ENCODE results near the gene NYNRIN.
"Not testable (repeated sequence)": the region's sequence is repeated elsewhere in the genome, so short reads cannot be mapped to it uniquely, and the experiment has no call there.

The NYNRIN gene

GRCh38 chr14:24369463-24369862 lies 29.3 kb upstream of the NYNRIN start:
- no peak overlapping the region for H3K9ac ChIP-seq (ENCODE audit: low read depth in 1 of 2, low read length in 2 of 2)
- peak overlapping the region; percentile 50 for H3K27ac ChIP-seq (ENCODE audit: low read depth, low read length)
- no peaks in the 10 kb centered on the region for H3K27me3 ChIP-seq (ENCODE audit: control insufficient read depth in 1 of 2, insufficient read depth in 2 of 2, low read length in 2 of 2)
- H3K4me3 ChIP-seq (ENCODE audit: low read depth in 1 of 2, low read length in 2 of 2): no peak overlapping the region
- H3K36me3 ChIP-seq (ENCODE audit: control insufficient read depth in 1 of 2, insufficient read depth in 2 of 2, low read length in 2 of 2): no peaks in the 10 kb centered on the region
- H3K9me3 ChIP-seq (ENCODE audit: control insufficient read depth in 1 of 2, low read length in 2 of 2): no peaks in the 10 kb centered on the region
- H3K4me1 ChIP-seq (ENCODE audit: control insufficient read depth in 1 of 2, insufficient read depth in 2 of 2, low read length in 2 of 2): peaks cover 12 to 16% of the 10 kb centered on the region in 2 donors

- Histone ChIP-seq H3K9ac (ENCODE audit: low read depth in 1 of 2, low read length in 2 of 2) (no peak overlapping the region), H3K9me3 (ENCODE audit: control insufficient read depth in 1 of 2, low read length in 2 of 2) (no peaks in the 10 kb centered on the region), H3K27me3 (ENCODE audit: control insufficient read depth in 1 of 2, insufficient read depth in 2 of 2, low read length in 2 of 2) (no peaks in the 10 kb centered on the region), H3K27ac (ENCODE audit: low read depth, low read length) (no peak overlapping the region), H3K4me3 (ENCODE audit: low read depth in 1 of 2, low read length in 2 of 2) (no peak overlapping the region), H3K36me3 (ENCODE audit: control insufficient read depth in 1 of 2, insufficient read depth in 2 of 2, low read length in 2 of 2) (no peaks in the 10 kb centered on the region), H3K4me1 (ENCODE audit: control insufficient read depth in 1 of 2, insufficient read depth in 2 of 2, low read length in 2 of 2) (peaks cover 11 to 16% of the 10 kb centered on the region in 2 donors)
Observed at GRCh38 chr14:24369907-24370687, 28.7 kb upstream of the NYNRIN start.

- Histone ChIP-seq H3K4me1 (ENCODE audit: control insufficient read depth in 1 of 2, insufficient read depth in 2 of 2, low read length in 2 of 2) (peaks cover 6 to 11% of the 10 kb centered on the region in 2 donors), H3K9me3 (ENCODE audit: control insufficient read depth in 1 of 2, low read length in 2 of 2) (no peaks in the 10 kb centered on the region), H3K27me3 (ENCODE audit: control insufficient read depth in 1 of 2, insufficient read depth in 2 of 2, low read length in 2 of 2) (no peaks in the 10 kb centered on the region), H3K4me3 (ENCODE audit: low read depth in 1 of 2, low read length in 2 of 2) (no peak overlapping the region), H3K9ac (ENCODE audit: low read depth in 1 of 2, low read length in 2 of 2) (no peak overlapping the region), H3K36me3 (ENCODE audit: control insufficient read depth in 1 of 2, insufficient read depth in 2 of 2, low read length in 2 of 2) (no peaks in the 10 kb centered on the region), H3K27ac (ENCODE audit: low read depth, low read length) (no peak overlapping the region)
Observed at GRCh38 chr14:24370748-24371147, 28.1 kb upstream of the NYNRIN start.

- H3K36me3 ChIP-seq (ENCODE audit: control insufficient read depth in 1 of 2, insufficient read depth in 2 of 2, low read length in 2 of 2): not testable (repeated sequence)
Observed at GRCh38 chr14:24371605-24372004, 27.2 kb upstream of the NYNRIN start.

GRCh38 chr14:24372701-24373416 lies 25.9 kb upstream of the NYNRIN start:
- H3K36me3 ChIP-seq (ENCODE audit: control insufficient read depth in 1 of 2, insufficient read depth in 2 of 2, low read length in 2 of 2): no peaks in the 10 kb centered on the region
- no peak overlapping the region for H3K9ac ChIP-seq (ENCODE audit: low read depth in 1 of 2, low read length in 2 of 2)
- no peaks in the 10 kb centered on the region for H3K4me1 ChIP-seq (ENCODE audit: control insufficient read depth in 1 of 2, insufficient read depth in 2 of 2, low read length in 2 of 2)
- no peak overlapping the region for H3K27ac ChIP-seq (ENCODE audit: low read depth, low read length)
- H3K9me3 ChIP-seq (ENCODE audit: control insufficient read depth in 1 of 2, low read length in 2 of 2): no peaks in the 10 kb centered on the region
- H3K27me3 ChIP-seq (ENCODE audit: control insufficient read depth in 1 of 2, insufficient read depth in 2 of 2, low read length in 2 of 2): no peaks in the 10 kb centered on the region
- H3K4me3 ChIP-seq (ENCODE audit: low read depth in 1 of 2, low read length in 2 of 2): no peak overlapping the region

More at GRCh38 chr14:24371605-24372004, 27.2 kb upstream of the NYNRIN start:
- not testable (repeated sequence) for H3K9me3 ChIP-seq (ENCODE audit: control insufficient read depth in 1 of 2, low read length in 2 of 2); H3K4me1 ChIP-seq (ENCODE audit: control insufficient read depth in 1 of 2, insufficient read depth in 2 of 2, low read length in 2 of 2); H3K9ac ChIP-seq (ENCODE audit: low read depth in 1 of 2, low read length in 2 of 2); H3K4me3 ChIP-seq (ENCODE audit: low read depth in 1 of 2, low read length in 2 of 2); H3K27ac ChIP-seq (ENCODE audit: low read depth, low read length); H3K27me3 ChIP-seq (ENCODE audit: control insufficient read depth in 1 of 2, insufficient read depth in 2 of 2, low read length in 2 of 2)

- Histone ChIP-seq H3K4me3 (ENCODE audit: low read depth in 1 of 2, low read length in 2 of 2) (no peak overlapping the region), H3K27me3 (ENCODE audit: control insufficient read depth in 1 of 2, insufficient read depth in 2 of 2, low read length in 2 of 2) (no peaks in the 10 kb centered on the region), H3K27ac (ENCODE audit: low read depth, low read length) (no peak overlapping the region), H3K9ac (ENCODE audit: low read depth in 1 of 2, low read length in 2 of 2) (no peak overlapping the region), H3K4me1 (ENCODE audit: control insufficient read depth in 1 of 2, insufficient read depth in 2 of 2, low read length in 2 of 2) (no peaks in the 10 kb centered on the region), H3K36me3 (ENCODE audit: control insufficient read depth in 1 of 2, insufficient read depth in 2 of 2, low read length in 2 of 2) (no peaks in the 10 kb centered on the region), H3K9me3 (ENCODE audit: control insufficient read depth in 1 of 2, low read length in 2 of 2) (no peaks in the 10 kb centered on the region)
Observed at GRCh38 chr14:24376448-24377070, 22.2 kb upstream of the NYNRIN start.

GRCh38 chr14:24377126-24377525 lies 21.7 kb upstream of the NYNRIN start:
- H3K36me3 ChIP-seq (ENCODE audit: control insufficient read depth in 1 of 2, insufficient read depth in 2 of 2, low read length in 2 of 2): no peaks in the 10 kb centered on the region
- no peak overlapping the region for H3K27ac ChIP-seq (ENCODE audit: low read depth, low read length)
- H3K9me3 ChIP-seq (ENCODE audit: control insufficient read depth in 1 of 2, low read length in 2 of 2): no peaks in the 10 kb centered on the region
- no peak overlapping the region for H3K4me3 ChIP-seq (ENCODE audit: low read depth in 1 of 2, low read length in 2 of 2)
- H3K27me3 ChIP-seq (ENCODE audit: control insufficient read depth in 1 of 2, insufficient read depth in 2 of 2, low read length in 2 of 2): no peaks in the 10 kb centered on the region
- no peaks in the 10 kb centered on the region for H3K4me1 ChIP-seq (ENCODE audit: control insufficient read depth in 1 of 2, insufficient read depth in 2 of 2, low read length in 2 of 2)
- no peak overlapping the region for H3K9ac ChIP-seq (ENCODE audit: low read depth in 1 of 2, low read length in 2 of 2)

GRCh38 chr14:24377657-24378056 lies 21.1 kb upstream of the NYNRIN start:
- Histone ChIP-seq H3K36me3 (ENCODE audit: control insufficient read depth in 1 of 2, insufficient read depth in 2 of 2, low read length in 2 of 2) (no peaks in the 10 kb centered on the region), H3K9ac (ENCODE audit: low read depth in 1 of 2, low read length in 2 of 2) (no peak overlapping the region), H3K27ac (ENCODE audit: low read depth, low read length) (no peak overlapping the region), H3K27me3 (ENCODE audit: control insufficient read depth in 1 of 2, insufficient read depth in 2 of 2, low read length in 2 of 2) (no peaks in the 10 kb centered on the region), H3K4me3 (ENCODE audit: low read depth in 1 of 2, low read length in 2 of 2) (no peak overlapping the region), H3K9me3 (ENCODE audit: control insufficient read depth in 1 of 2, low read length in 2 of 2) (no peaks in the 10 kb centered on the region), H3K4me1 (ENCODE audit: control insufficient read depth in 1 of 2, insufficient read depth in 2 of 2, low read length in 2 of 2) (no peaks in the 10 kb centered on the region)

GRCh38 chr14:24378327-24378726 lies 20.5 kb upstream of the NYNRIN start:
- Histone ChIP-seq H3K27me3 (ENCODE audit: control insufficient read depth in 1 of 2, insufficient read depth in 2 of 2, low read length in 2 of 2) (no peaks in the 10 kb centered on the region), H3K9me3 (ENCODE audit: control insufficient read depth in 1 of 2, low read length in 2 of 2) (no peaks in the 10 kb centered on the region), H3K9ac (ENCODE audit: low read depth in 1 of 2, low read length in 2 of 2) (no peak overlapping the region), H3K36me3 (ENCODE audit: control insufficient read depth in 1 of 2, insufficient read depth in 2 of 2, low read length in 2 of 2) (no peaks in the 10 kb centered on the region), H3K27ac (ENCODE audit: low read depth, low read length) (no peak overlapping the region), H3K4me3 (ENCODE audit: low read depth in 1 of 2, low read length in 2 of 2) (no peak overlapping the region), H3K4me1 (ENCODE audit: control insufficient read depth in 1 of 2, insufficient read depth in 2 of 2, low read length in 2 of 2) (no peaks in the 10 kb centered on the region)

Measured in duodenal mucosa (tissue), 2 donors.